Transverse colon (tissue), 4 donors: ENCODE data around the gene CCR8. TPM values are rescaled to one million over a fixed set of nuclear protein-coding genes. Genes with fewer than 3 reads are reported as not detected.

Experiments used
- DNase-seq: peaks from one replicate; pipeline ENCODE4 v3.0.0-alpha.2; 2019
- H3K27ac ChIP-seq, 4 donors: fragments of 200-600 bp; sonication (generic); 2 replicates each; pipeline ENCODE4 v1.5.1; 2016 to 2018; ENCODE audit warnings: inconsistent platforms in 4 of 4
- H3K27me3 ChIP-seq: fragments of 200-600 bp; sonication (generic); 2 replicates; pipeline ENCODE4 v1.5.1; 2017; ENCODE audit warnings: inconsistent platforms
- H3K36me3 ChIP-seq, 4 donors: fragments of 200-600 bp; sonication (generic); 2 replicates each; pipeline ENCODE4 v1.5.1; 2017 to 2019; ENCODE audit warnings: inconsistent platforms in 4 of 4
- H3K4me1 ChIP-seq, 4 donors: fragments of 200-600 bp; sonication (generic); 2 replicates each; pipeline ENCODE4 v1.5.1; 2017 to 2020; ENCODE audit warnings: inconsistent platforms in 4 of 4
- H3K4me3 ChIP-seq, 4 donors: fragments of 200-600 bp; sonication (generic); 1 replicate in 1 of 4; 2 replicates in 3 of 4; pipeline versions ENCODE4 v1.5.1 to v1.6.1; 2017 to 2019; ENCODE audit warnings: inconsistent platforms in 4 of 4
- H3K9me3 ChIP-seq, 2 donors: fragments of 200-600 bp; sonication (generic); 2 replicates each; pipeline ENCODE4 v1.5.1; 2017 to 2019; ENCODE audit warnings: inconsistent platforms in 2 of 2
- CTCF ChIP-seq, 5 experiments: fragments of 200-600 bp in 3 of 5; fragments of 450-650 bp in 2 of 5; sonication (generic) in 3 of 5; IDR thresholded peaks; 1 replicate in 2 of 5; 2 replicates in 3 of 5; pipeline ENCODE4 v1.5.1; 2016 to 2017; ENCODE audit warnings: antibody characterized with exemption in 5 of 5, inconsistent platforms in 3 of 5, mild to moderate bottlenecking in 2 of 5, moderate library complexity in 1 of 5
- EP300 ChIP-seq: sonication (generic); formaldehyde crosslinking; IDR thresholded peaks from one replicate; pipeline ENCODE4 v1.6.1; 2017; ENCODE audit warnings: antibody characterized with exemption, low read depth
- POLR2A ChIP-seq: fragments of 450-650 bp; IDR thresholded peaks from one replicate; pipeline ENCODE4 v1.6.1; 2016; ENCODE audit warnings: antibody characterized with exemption, mild to moderate bottlenecking, moderate library complexity
- POLR2AphosphoS5 ChIP-seq, 3 donors: sonication (generic); formaldehyde crosslinking; IDR thresholded peaks; one replicate each; pipeline ENCODE4 v1.6.1; 2016; ENCODE audit warnings: antibody characterized with exemption in 3 of 3
- WGBS, 2 donors: methylation state at CpG; one replicate each; pipeline ENCODE4 v1.1.5; 2018; ENCODE audit warnings: low coverage in 1 of 2; 5-methylcytosine and 5-hydroxymethylcytosine counted together
- in situ Hi-C, 4 donors: fragments of 200-750 bp; cut with MboI; loops; one replicate each; pipeline versions ENCODE4 v1.15.0 to v1.15.1; 2017; ENCODE audit warnings: low sequenced_read_pairs in 3 of 4, low pct_ligation_motif_present in 1 of 4, low pct_unique_long_range_greater_than_20kb in 1 of 4
- intact Hi-C: fragments of 100-400 bp; cut with DNase I; formaldehyde crosslinking; loops from one replicate; pipeline ENCODE4 v1.15.1; 2023; ENCODE audit warnings: low total_unique reads
- total RNA-seq, 4 donors: library from RNA; depleted of rRNA; stranded (reverse); fragments of >200 nt; gene quantifications; one replicate each; pipeline ENCODE4 v1.1.0, GENCODE V29; 2016

Gene CCR8
- total RNA-seq, 4 donors from 2014 or later = not detected

- H3K4me3 ChIP-seq = no peak overlapping the region
- intact Hi-C loops = no loop called here
- H3K9me3 ChIP-seq = no peaks in the 10 kb centered on the region
- in situ Hi-C loops = no loop called here
- no peak overlapping the region for H3K27ac ChIP-seq
- peaks cover 0 to 8% (median 3%) of the 10 kb centered on the region in 4 donors for H3K4me1 ChIP-seq
- no peak for DNase-seq
- no peaks in the 10 kb centered on the region for H3K27me3 ChIP-seq
- TF ChIP-seq EP300 = no peak
- no peak for TF ChIP-seq CTCF (IDR thresholded peaks at IDR 0.05)
- no peak for TF ChIP-seq POLR2AphosphoS5 (IDR thresholded peaks at IDR 0.05)
- TF ChIP-seq POLR2A = no peak
- H3K36me3 ChIP-seq = no peaks in the 10 kb centered on the region
Measured at GRCh38 chr3:39322936-39323335, 6.6 kb upstream of the CCR8 start.

- no peak overlapping the region for H3K4me3 ChIP-seq
- 83 to 89% methylated on average over 2 of the region's 2 CpGs for WGBS, 2 donors
- H3K9me3 ChIP-seq = no peaks in the 10 kb centered on the region
- TF ChIP-seq CTCF (IDR thresholded peaks at IDR 0.05) (no peak), POLR2AphosphoS5 (IDR thresholded peaks at IDR 0.05) (no peak), POLR2A (no peak), EP300 (no peak)
- no peak for DNase-seq
- intact Hi-C loops = no loop called here
- no peaks in the 10 kb centered on the region for H3K36me3 ChIP-seq
- H3K4me1 ChIP-seq = peaks cover 0 to 4% (median 2%) of the 10 kb centered on the region in 4 donors
- H3K27ac ChIP-seq = no peak overlapping the region
- H3K27me3 ChIP-seq = no peaks in the 10 kb centered on the region
- in situ Hi-C loops = no loop called here
Measured at GRCh38 chr3:39323494-39323893, 6.0 kb upstream of the CCR8 start.

DNA sequence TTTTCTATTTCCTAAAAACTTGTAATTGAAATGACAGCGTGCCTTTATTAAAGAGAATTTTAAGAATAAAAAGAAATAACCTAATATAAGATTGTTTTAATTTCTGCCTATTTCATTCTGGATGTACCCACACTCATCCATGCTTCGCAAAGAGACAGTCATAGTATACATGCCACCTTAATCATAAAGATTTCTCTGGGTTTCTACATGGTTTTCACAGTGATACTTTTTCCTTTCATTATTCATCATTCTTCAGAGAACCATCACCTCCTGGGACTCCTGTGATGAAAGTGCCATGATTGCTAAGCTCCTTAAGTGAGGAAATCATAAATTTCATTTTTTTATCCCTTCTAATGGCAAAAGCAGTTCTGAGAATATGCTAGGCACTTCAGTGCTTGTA lies 4.3 kb upstream of the CCR8 start:
- no peaks in the 10 kb centered on the region for H3K27me3 ChIP-seq
- in situ Hi-C loops (no loop called here), intact Hi-C loops (no loop called here)
- no peaks in the 10 kb centered on the region for H3K36me3 ChIP-seq
- 85 to 87% methylated on average over 2 of the region's 2 CpGs for WGBS, 2 donors
- H3K9me3 ChIP-seq = no peaks in the 10 kb centered on the region
- TF ChIP-seq POLR2A (no peak), CTCF (IDR thresholded peaks at IDR 0.05) (no peak), EP300 (no peak), POLR2AphosphoS5 (IDR thresholded peaks at IDR 0.05) (no peak)
- no peak overlapping the region for H3K27ac ChIP-seq
- no peak overlapping the region for H3K4me3 ChIP-seq
- no peaks in the 10 kb centered on the region for H3K4me1 ChIP-seq
- no peak for DNase-seq

GRCh38 chr3:39327053-39327745 lies 2.3 kb upstream of the CCR8 start:
- DNase-seq = no peak
- no peak overlapping the region for H3K27ac ChIP-seq
- in situ Hi-C loops (no loop called here), intact Hi-C loops (no loop called here)
- TF ChIP-seq POLR2A (no peak), EP300 (no peak), POLR2AphosphoS5 (IDR thresholded peaks at IDR 0.05) (no peak), CTCF (IDR thresholded peaks at IDR 0.05) (no peak)
- no peaks in the 10 kb centered on the region for H3K36me3 ChIP-seq
- H3K27me3 ChIP-seq = no peaks in the 10 kb centered on the region
- H3K9me3 ChIP-seq = no peaks in the 10 kb centered on the region
- WGBS, 2 donors = 80 to 88% methylated on average over 1 to 4 of the region's 4 CpGs
- no peak overlapping the region for H3K4me3 ChIP-seq
- no peaks in the 10 kb centered on the region for H3K4me1 ChIP-seq
